HEK293 (cell line): ENCODE results near the gene AMER3.

Experiments
- CTCF ChIA-PET: fragments of 350-600 bp; formaldehyde crosslinking; extraction: SDS; loops from one replicate; lab custom pipeline; 2021; ENCODE audit warnings: antibody characterized with exemption; lab: Yijun Ruan, JAX
- POLR2A ChIA-PET: fragments of 300-600 bp; formaldehyde crosslinking; extraction: SDS; loops from one replicate; lab custom pipeline; 2020; ENCODE audit warnings: antibody characterized with exemption, inconsistent platforms; lab: Yijun Ruan, JAX
- H3K27ac ChIP-seq: fragments of 200-500 bp; sonication (Bioruptor generic); 2 replicates; pipeline ENCODE4 v1.5.1; 2014; ENCODE audit warnings: low read depth, low read length, control low read depth, inconsistent platforms; ENCODE audit errors: extremely low read depth
- H3K36me3 ChIP-seq, 2 experiments: fragments of 200-500 bp in 1 of 2; sonication (Bioruptor generic) in 1 of 2; 1 replicate in 1 of 2; 2 replicates in 1 of 2; pipeline ENCODE4 v1.5.1; 2014 to 2017; ENCODE audit warnings: inconsistent platforms in 2 of 2, low read length in 2 of 2; ENCODE audit not compliant: control insufficient read depth in 2 of 2, insufficient read depth in 1 of 2
- H3K4me1 ChIP-seq: fragments of 200-500 bp; sonication (Bioruptor generic); 2 replicates; pipeline ENCODE4 v1.5.1; 2014; ENCODE audit warnings: mild to moderate bottlenecking, low read length, inconsistent platforms; ENCODE audit not compliant: control insufficient read depth, insufficient read depth
- H3K4me3 ChIP-seq: 2 replicates; pipeline ENCODE4 v1.5.1; 2011; ENCODE audit warnings: low read depth, mild to moderate bottlenecking, control low read depth, low read length, moderate library complexity
- H3K9me3 ChIP-seq: fragments of 200-500 bp; sonication (Bioruptor generic); 2 replicates; pipeline ENCODE4 v1.5.1; 2014; ENCODE audit warnings: low read depth, low read length, inconsistent platforms; ENCODE audit not compliant: control insufficient read depth, insufficient read depth
- GLIS1 ChIP-seq: fragments of 450-650 bp; formaldehyde crosslinking; IDR thresholded peaks from 2 replicates; pipeline ENCODE4 v1.5.1; 2016; ENCODE audit warnings: missing biosample characterization, missing genetic modification characterization
- GLIS2 ChIP-seq: fragments of 450-650 bp; formaldehyde crosslinking; IDR thresholded peaks from 2 replicates; pipeline ENCODE4 v1.5.1; 2016; ENCODE audit warnings: missing biosample characterization, missing genetic modification characterization
- OSR2 ChIP-seq: fragments of 450-650 bp; formaldehyde crosslinking; IDR thresholded peaks from 2 replicates; pipeline ENCODE4 v1.5.1; 2016; ENCODE audit warnings: missing biosample characterization, missing genetic modification characterization
- PRDM1 ChIP-seq: fragments of 450-650 bp; formaldehyde crosslinking; IDR thresholded peaks from 2 replicates; pipeline ENCODE4; 2016; ENCODE audit warnings: missing biosample characterization, missing genetic modification characterization
- SP2 ChIP-seq: fragments of 450-650 bp; formaldehyde crosslinking; IDR thresholded peaks from 2 replicates; pipeline ENCODE4 v1.5.1; 2016; ENCODE audit warnings: missing biosample characterization, missing genetic modification characterization
- ZIC2 ChIP-seq: fragments of 450-650 bp; formaldehyde crosslinking; IDR thresholded peaks from 2 replicates; pipeline ENCODE4 v1.5.1; 2016; ENCODE audit warnings: missing biosample characterization, missing genetic modification characterization
- ZNF138 ChIP-seq: fragments of 450-650 bp; formaldehyde crosslinking; IDR thresholded peaks from 2 replicates; pipeline ENCODE4 v1.5.1; 2016; ENCODE audit warnings: missing biosample characterization, missing genetic modification characterization, borderline replicate concordance
- ZNF174 ChIP-seq: fragments of 450-650 bp; formaldehyde crosslinking; IDR thresholded peaks from 2 replicates; pipeline ENCODE4 v1.5.0; 2017; ENCODE audit warnings: missing biosample characterization, mild to moderate bottlenecking, missing genetic modification characterization
- ZNF2 ChIP-seq: fragments of 450-650 bp; formaldehyde crosslinking; IDR thresholded peaks from 2 replicates; pipeline ENCODE4 v1.5.1; 2016; ENCODE audit warnings: missing biosample characterization, missing genetic modification characterization
- ZNF221 ChIP-seq: fragments of 450-650 bp; formaldehyde crosslinking; IDR thresholded peaks from 2 replicates; pipeline ENCODE4 v1.5.1; 2017; ENCODE audit warnings: missing biosample characterization, missing genetic modification characterization, borderline replicate concordance
- ZNF266 ChIP-seq: fragments of 450-650 bp; formaldehyde crosslinking; IDR thresholded peaks from 2 replicates; pipeline ENCODE4 v1.5.1; 2016; ENCODE audit warnings: missing biosample characterization, missing genetic modification characterization, low read depth
- ZNF274 ChIP-seq, 2 experiments: fragments of 200-500 bp in 1 of 2; fragments of 450-650 bp in 1 of 2; sonication (Bioruptor generic) in 1 of 2; formaldehyde crosslinking in 1 of 2; IDR thresholded peaks; 2 replicates each; pipeline versions ENCODE4 v1.5.1 to v1.6.1; 2014 to 2016; ENCODE audit warnings: borderline replicate concordance in 1 of 2, inconsistent platforms in 1 of 2, low read length in 1 of 2, missing biosample characterization in 1 of 2, missing genetic modification characterization in 1 of 2
- ZNF350 ChIP-seq: fragments of 450-650 bp; formaldehyde crosslinking; IDR thresholded peaks from 2 replicates; pipeline ENCODE4 v1.5.0; 2017; ENCODE audit warnings: missing biosample characterization, mild to moderate bottlenecking, missing genetic modification characterization
- ZNF354C ChIP-seq: fragments of 450-650 bp; formaldehyde crosslinking; IDR thresholded peaks from 2 replicates; pipeline ENCODE4 v1.5.1; 2016; ENCODE audit warnings: missing biosample characterization, missing genetic modification characterization, low read depth, borderline replicate concordance
- ZNF366 ChIP-seq: fragments of 450-650 bp; formaldehyde crosslinking; conservative IDR thresholded peaks from 2 replicates; pipeline ENCODE4 v1.5.1; 2016; ENCODE audit warnings: missing biosample characterization, missing genetic modification characterization
- ZNF555 ChIP-seq: fragments of 450-650 bp; formaldehyde crosslinking; conservative IDR thresholded peaks from 2 replicates; pipeline ENCODE4 v1.5.1; 2017; ENCODE audit warnings: missing biosample characterization, mild to moderate bottlenecking, missing genetic modification characterization, inconsistent platforms
- ZNF558 ChIP-seq: fragments of 450-650 bp; formaldehyde crosslinking; IDR thresholded peaks from 2 replicates; pipeline ENCODE4 v1.5.1; 2016; ENCODE audit warnings: missing biosample characterization, missing genetic modification characterization
- ZNF623 ChIP-seq: fragments of 450-650 bp; formaldehyde crosslinking; IDR thresholded peaks from 2 replicates; pipeline ENCODE4 v1.5.1; 2016; ENCODE audit warnings: missing biosample characterization, missing genetic modification characterization
- ZNF654 ChIP-seq: fragments of 450-650 bp; formaldehyde crosslinking; IDR thresholded peaks from 2 replicates; pipeline ENCODE4 v1.5.1; 2016; ENCODE audit warnings: low read depth, missing biosample characterization, missing genetic modification characterization
- ZNF660 ChIP-seq: fragments of 450-650 bp; IDR thresholded peaks from 2 replicates; pipeline ENCODE4 v1.5.1; 2018; ENCODE audit warnings: missing biosample characterization, mild to moderate bottlenecking, missing genetic modification characterization
- ZXDB ChIP-seq: fragments of 450-650 bp; formaldehyde crosslinking; IDR thresholded peaks from 2 replicates; pipeline ENCODE4 v1.5.1; 2016; ENCODE audit warnings: missing biosample characterization, missing genetic modification characterization
- TF ChIP-seq, protein P1 (sequence below): fragments of 450-650 bp; formaldehyde crosslinking; IDR thresholded peaks from 2 replicates; pipeline ENCODE4 v1.5.1; 2016; ENCODE audit warnings: missing biosample characterization, missing genetic modification characterization
- TF ChIP-seq, protein P2 (sequence below): sonication (generic); formaldehyde crosslinking; IDR thresholded peaks from 2 replicates; pipeline ENCODE4 v1.8.1; 2022; ENCODE audit warnings: mild to moderate bottlenecking, moderate library complexity, missing genetic modification reagents
- TF ChIP-seq, protein P3 (sequence below): fragments of 450-650 bp; formaldehyde crosslinking; IDR thresholded peaks from 2 replicates; pipeline ENCODE4 v1.5.1; 2016; ENCODE audit warnings: missing biosample characterization, missing genetic modification characterization, borderline replicate concordance
- TF ChIP-seq, protein P4 (sequence below): fragments of 450-650 bp; formaldehyde crosslinking; IDR thresholded peaks from 2 replicates; pipeline ENCODE4 v1.5.1; 2016; ENCODE audit warnings: missing biosample characterization, missing genetic modification characterization

AMER3 gene

DNA sequence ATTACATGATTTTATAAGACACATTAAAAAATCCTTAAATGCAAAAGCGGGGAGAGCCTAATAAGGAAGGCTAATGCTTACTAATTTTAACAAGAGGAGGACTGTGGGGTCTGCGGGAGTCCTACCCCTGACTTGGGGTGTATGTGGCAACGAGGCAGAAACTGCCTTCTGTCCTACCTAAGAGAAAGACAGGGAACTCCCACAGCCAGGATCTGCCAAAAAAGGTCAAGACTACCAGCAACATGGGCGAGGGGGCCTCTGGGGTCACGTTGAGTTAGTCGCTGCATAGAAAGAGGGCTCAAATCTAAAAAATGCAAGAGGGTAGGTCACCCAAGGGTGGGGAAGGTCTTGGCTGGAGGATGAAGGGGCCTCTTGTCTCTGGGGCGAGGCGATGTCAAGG, 529 bp upstream of the AMER3 start:
- H3K9me3 ChIP-seq: no peaks in the 10 kb centered on the region
- CTCF ChIA-PET: no interaction called here
- no peak overlapping the region for H3K27ac ChIP-seq
- peaks cover 4% of the 10 kb centered on the region; the same call in 1 of the 2 replicates for H3K4me1 ChIP-seq
- POLR2A ChIA-PET: no interaction called here
- H3K36me3 ChIP-seq: no peaks in the 10 kb centered on the region
- TF ChIP-seq, protein P1, sequence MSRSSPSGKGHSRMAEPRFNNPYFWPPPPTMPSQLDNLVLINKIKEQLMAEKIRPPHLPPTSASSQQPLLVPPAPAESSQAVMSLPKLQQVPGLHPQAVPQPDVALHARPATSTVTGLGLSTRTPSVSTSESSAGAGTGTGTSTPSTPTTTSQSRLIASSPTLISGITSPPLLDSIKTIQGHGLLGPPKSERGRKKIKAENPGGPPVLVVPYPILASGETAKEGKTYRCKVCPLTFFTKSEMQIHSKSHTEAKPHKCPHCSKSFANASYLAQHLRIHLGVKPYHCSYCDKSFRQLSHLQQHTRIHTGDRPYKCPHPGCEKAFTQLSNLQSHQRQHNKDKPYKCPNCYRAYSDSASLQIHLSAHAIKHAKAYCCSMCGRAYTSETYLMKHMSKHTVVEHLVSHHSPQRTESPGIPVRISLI (tag by site-specific recombination): no peak
- TF ChIP-seq OSR2 (tag by site-specific recombination) (no peak), ZNF274 (IDR thresholded peaks at IDR 0.05; ENCODE audit: low read length) (no peak), ZNF274 (tag by site-specific recombination; IDR thresholded peaks at IDR 0.05; ENCODE audit: borderline replicate concordance) (no peak), PRDM1 (tag by site-specific recombination) (no peak), ZNF366 (tag by site-specific recombination) (no peak), ZNF354C (tag by site-specific recombination) (no peak), SP2 (tag by site-specific recombination) (no peak), ZNF660 (tag by site-specific recombination) (no peak), ZNF174 (tag by site-specific recombination) (no peak)
- H3K4me3 ChIP-seq: no peak overlapping the region

DNA sequence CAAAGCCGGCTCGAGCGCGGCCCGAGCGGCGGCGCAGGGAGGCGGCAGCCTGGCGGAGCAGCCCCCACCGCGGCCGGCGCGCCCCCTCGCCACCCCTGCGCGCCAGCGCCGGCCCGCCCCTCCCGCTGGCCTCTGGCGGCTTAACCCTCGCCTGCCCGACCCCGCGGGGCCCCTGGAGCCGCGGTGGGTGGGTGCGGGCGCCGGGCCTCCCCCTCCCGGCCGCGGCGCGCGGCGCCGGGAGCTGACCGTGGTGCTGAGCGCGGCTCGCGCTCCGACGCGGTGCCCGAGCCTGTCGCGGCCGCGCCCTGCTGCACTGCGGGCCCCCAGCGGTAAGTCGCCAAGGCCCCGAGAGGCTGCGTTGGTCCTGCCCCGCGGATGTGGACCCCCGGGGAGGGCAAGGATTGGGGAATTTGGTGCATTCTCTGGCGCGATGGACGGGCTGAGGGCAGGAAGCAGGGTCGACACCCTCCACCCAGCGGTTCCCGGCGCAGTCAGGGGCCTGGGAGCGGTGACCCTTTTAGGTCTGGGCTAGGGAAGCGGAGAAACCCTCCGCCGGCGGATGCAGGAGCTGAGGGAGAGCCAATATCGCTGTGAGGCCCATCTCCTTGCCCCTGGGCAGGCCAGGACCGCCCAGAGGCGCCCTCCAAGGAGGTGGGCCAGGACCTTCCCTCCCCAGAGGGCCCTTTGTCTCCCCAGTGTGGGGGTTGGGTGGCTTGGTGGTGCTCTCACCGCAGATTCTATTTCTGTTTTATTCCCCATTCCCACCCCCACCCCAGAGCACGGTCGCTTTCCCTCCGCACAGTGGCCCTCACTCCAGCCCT, 923 bp downstream of the AMER3 start:
- H3K9me3 ChIP-seq: no peaks in the 10 kb centered on the region
- H3K27ac ChIP-seq: no peak overlapping the region
- H3K4me3 ChIP-seq: peak overlapping the region; percentile 50
- peaks cover 4% of the 10 kb centered on the region; the same call in 1 of the 2 replicates for H3K4me1 ChIP-seq
- H3K36me3 ChIP-seq: no peaks in the 10 kb centered on the region
- CTCF ChIA-PET: no interaction called here
- POLR2A ChIA-PET: no interaction called here
- TF ChIP-seq ZNF555 (tag by site-specific recombination) (no peak), ZNF221 (no peak), ZNF266 (tag by site-specific recombination) (no peak), ZIC2 (tag by site-specific recombination) (peak; percentile 44), GLIS2 (tag by site-specific recombination) (peak; percentile 54; the same call in 1 of the 2 replicates), GLIS1 (tag by site-specific recombination) (peak; percentile 61), ZNF558 (no peak), ZXDB (tag by site-specific recombination) (no peak), ZNF2 (no peak), ZNF138 (tag by site-specific recombination) (no peak), ZNF654 (tag by site-specific recombination) (no peak), ZNF623 (no peak), ZNF350 (no peak)
- TF ChIP-seq, protein P2, sequence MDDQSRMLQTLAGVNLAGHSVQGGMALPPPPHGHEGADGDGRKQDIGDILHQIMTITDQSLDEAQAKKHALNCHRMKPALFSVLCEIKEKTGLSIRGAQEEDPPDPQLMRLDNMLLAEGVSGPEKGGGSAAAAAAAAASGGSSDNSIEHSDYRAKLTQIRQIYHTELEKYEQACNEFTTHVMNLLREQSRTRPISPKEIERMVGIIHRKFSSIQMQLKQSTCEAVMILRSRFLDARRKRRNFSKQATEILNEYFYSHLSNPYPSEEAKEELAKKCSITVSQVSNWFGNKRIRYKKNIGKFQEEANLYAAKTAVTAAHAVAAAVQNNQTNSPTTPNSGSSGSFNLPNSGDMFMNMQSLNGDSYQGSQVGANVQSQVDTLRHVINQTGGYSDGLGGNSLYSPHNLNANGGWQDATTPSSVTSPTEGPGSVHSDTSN (CRISPR knock-in tag): peak; percentile 51; the same call in 1 of the 2 replicates
- TF ChIP-seq, protein P3, sequence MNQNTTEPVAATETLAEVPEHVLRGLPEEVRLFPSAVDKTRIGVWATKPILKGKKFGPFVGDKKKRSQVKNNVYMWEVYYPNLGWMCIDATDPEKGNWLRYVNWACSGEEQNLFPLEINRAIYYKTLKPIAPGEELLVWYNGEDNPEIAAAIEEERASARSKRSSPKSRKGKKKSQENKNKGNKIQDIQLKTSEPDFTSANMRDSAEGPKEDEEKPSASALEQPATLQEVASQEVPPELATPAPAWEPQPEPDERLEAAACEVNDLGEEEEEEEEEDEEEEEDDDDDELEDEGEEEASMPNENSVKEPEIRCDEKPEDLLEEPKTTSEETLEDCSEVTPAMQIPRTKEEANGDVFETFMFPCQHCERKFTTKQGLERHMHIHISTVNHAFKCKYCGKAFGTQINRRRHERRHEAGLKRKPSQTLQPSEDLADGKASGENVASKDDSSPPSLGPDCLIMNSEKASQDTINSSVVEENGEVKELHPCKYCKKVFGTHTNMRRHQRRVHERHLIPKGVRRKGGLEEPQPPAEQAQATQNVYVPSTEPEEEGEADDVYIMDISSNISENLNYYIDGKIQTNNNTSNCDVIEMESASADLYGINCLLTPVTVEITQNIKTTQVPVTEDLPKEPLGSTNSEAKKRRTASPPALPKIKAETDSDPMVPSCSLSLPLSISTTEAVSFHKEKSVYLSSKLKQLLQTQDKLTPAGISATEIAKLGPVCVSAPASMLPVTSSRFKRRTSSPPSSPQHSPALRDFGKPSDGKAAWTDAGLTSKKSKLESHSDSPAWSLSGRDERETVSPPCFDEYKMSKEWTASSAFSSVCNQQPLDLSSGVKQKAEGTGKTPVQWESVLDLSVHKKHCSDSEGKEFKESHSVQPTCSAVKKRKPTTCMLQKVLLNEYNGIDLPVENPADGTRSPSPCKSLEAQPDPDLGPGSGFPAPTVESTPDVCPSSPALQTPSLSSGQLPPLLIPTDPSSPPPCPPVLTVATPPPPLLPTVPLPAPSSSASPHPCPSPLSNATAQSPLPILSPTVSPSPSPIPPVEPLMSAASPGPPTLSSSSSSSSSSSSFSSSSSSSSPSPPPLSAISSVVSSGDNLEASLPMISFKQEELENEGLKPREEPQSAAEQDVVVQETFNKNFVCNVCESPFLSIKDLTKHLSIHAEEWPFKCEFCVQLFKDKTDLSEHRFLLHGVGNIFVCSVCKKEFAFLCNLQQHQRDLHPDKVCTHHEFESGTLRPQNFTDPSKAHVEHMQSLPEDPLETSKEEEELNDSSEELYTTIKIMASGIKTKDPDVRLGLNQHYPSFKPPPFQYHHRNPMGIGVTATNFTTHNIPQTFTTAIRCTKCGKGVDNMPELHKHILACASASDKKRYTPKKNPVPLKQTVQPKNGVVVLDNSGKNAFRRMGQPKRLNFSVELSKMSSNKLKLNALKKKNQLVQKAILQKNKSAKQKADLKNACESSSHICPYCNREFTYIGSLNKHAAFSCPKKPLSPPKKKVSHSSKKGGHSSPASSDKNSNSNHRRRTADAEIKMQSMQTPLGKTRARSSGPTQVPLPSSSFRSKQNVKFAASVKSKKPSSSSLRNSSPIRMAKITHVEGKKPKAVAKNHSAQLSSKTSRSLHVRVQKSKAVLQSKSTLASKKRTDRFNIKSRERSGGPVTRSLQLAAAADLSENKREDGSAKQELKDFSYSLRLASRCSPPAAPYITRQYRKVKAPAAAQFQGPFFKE (tag by site-specific recombination): no peak
- TF ChIP-seq, protein P4, sequence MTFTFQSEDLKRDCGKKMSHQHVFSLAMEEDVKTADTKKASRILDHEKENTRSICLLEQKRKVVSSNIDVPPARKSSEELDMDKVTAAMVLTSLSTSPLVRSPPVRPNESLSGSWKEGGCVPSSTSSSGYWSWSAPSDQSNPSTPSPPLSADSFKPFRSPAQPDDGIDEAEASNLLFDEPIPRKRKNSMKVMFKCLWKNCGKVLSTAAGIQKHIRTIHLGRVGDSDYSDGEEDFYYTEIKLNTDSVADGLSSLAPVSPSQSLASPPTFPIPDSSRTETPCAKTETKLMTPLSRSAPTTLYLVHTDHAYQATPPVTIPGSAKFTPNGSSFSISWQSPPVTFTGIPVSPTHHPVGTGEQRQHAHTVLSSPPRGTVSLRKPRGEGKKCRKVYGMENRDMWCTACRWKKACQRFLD: no peak
